ENCODE results near the gene ITIH4. TPM values are rescaled to one million over a fixed set of nuclear protein-coding genes. Genes with fewer than 3 reads are reported as not detected.

The ITIH4 gene
- total RNA-seq, 4 donors from 2014 or later: 1.2 to 7.0 (median 3.4) TPM

GRCh38 chr3:52817860-52818259, 12.6 kb downstream of the ITIH4 start:
- no CpG with 5 or more reads among the region's 7 CpGs for WGBS, 2 donors (ENCODE audit: low coverage in 1 of 2)
- no peak for ATAC-seq
- Histone ChIP-seq H3K27ac (no peak overlapping the region), H3K4me3 (no peak overlapping the region), H3K4me1 (no peaks in the 10 kb centered on the region), H3K36me3 (peaks cover 0 to 16% of the 10 kb centered on the region in 2 donors), H3K27me3 (no peaks in the 10 kb centered on the region), H3K9me3 (no peaks in the 10 kb centered on the region)
- no peak for TF ChIP-seq EP300 (IDR thresholded peaks at IDR 0.05)
- no peak for TF ChIP-seq POLR2A (IDR thresholded peaks at IDR 0.05)
- no peak for TF ChIP-seq POLR2AphosphoS5 (IDR thresholded peaks at IDR 0.05)

GRCh38 chr3:52817221-52817620, 13.3 kb downstream of the ITIH4 start:
- WGBS, 2 donors (ENCODE audit: low coverage in 1 of 2): 96 to 100% methylated on average over 3 of the region's 10 CpGs
- Histone ChIP-seq H3K9me3 (no peaks in the 10 kb centered on the region), H3K4me1 (no peaks in the 10 kb centered on the region), H3K27me3 (no peaks in the 10 kb centered on the region), H3K4me3 (no peak overlapping the region), H3K27ac (no peak overlapping the region), H3K36me3 (peaks cover 0 to 12% of the 10 kb centered on the region in 2 donors)
- no peak for ATAC-seq
- TF ChIP-seq EP300 (IDR thresholded peaks at IDR 0.05) (no peak), CTCF (IDR thresholded peaks at IDR 0.05) (no peak), POLR2AphosphoS5 (IDR thresholded peaks at IDR 0.05) (no peak), POLR2A (IDR thresholded peaks at IDR 0.05) (no peak)

GRCh38 chr3:52816654-52817053, 13.8 kb downstream of the ITIH4 start:
- no peak for ATAC-seq
- Histone ChIP-seq H3K27me3 (no peaks in the 10 kb centered on the region), H3K27ac (no peak overlapping the region), H3K9me3 (no peaks in the 10 kb centered on the region), H3K36me3 (peaks cover 0 to 12% of the 10 kb centered on the region in 2 donors), H3K4me3 (no peak overlapping the region), H3K4me1 (no peaks in the 10 kb centered on the region)
- 83 to 84% methylated on average over 1 to 9 of the region's 10 CpGs for WGBS, 2 donors (ENCODE audit: low coverage in 1 of 2)
- no peak for TF ChIP-seq CTCF (IDR thresholded peaks at IDR 0.05)
- no peak for TF ChIP-seq POLR2A (IDR thresholded peaks at IDR 0.05)
- no peak for TF ChIP-seq POLR2AphosphoS5 (IDR thresholded peaks at IDR 0.05)
- TF ChIP-seq EP300 (IDR thresholded peaks at IDR 0.05): no peak

GRCh38 chr3:52816199-52816598, 14.3 kb downstream of the ITIH4 start:
- TF ChIP-seq CTCF (IDR thresholded peaks at IDR 0.05) (no peak), EP300 (IDR thresholded peaks at IDR 0.05) (no peak), POLR2A (IDR thresholded peaks at IDR 0.05) (no peak), POLR2AphosphoS5 (IDR thresholded peaks at IDR 0.05) (no peak)
- Histone ChIP-seq H3K36me3 (peaks cover 0 to 8% of the 10 kb centered on the region in 2 donors), H3K4me1 (no peaks in the 10 kb centered on the region), H3K27me3 (no peaks in the 10 kb centered on the region), H3K27ac (no peak overlapping the region), H3K9me3 (no peaks in the 10 kb centered on the region), H3K4me3 (no peak overlapping the region)
- WGBS, 2 donors (ENCODE audit: low coverage in 1 of 2): 75 to 87% methylated on average over 2 to 3 of the region's 6 CpGs
- ATAC-seq: no peak

- no peak overlapping the region for H3K4me3 ChIP-seq
- no peak overlapping the region for H3K27ac ChIP-seq
- no CpG with 5 or more reads among the region's 8 CpGs for whole genome bisulfite sequencing, 2 donors (ENCODE audit: low coverage in 1 of 2)
- H3K36me3 ChIP-seq: no peaks in the 10 kb centered on the region
- TF ChIP-seq POLR2AphosphoS5 (IDR thresholded peaks at IDR 0.05) (no peak), CTCF (IDR thresholded peaks at IDR 0.05) (no peak), POLR2A (IDR thresholded peaks at IDR 0.05) (no peak), EP300 (IDR thresholded peaks at IDR 0.05) (no peak)
- no peaks in the 10 kb centered on the region for H3K27me3 ChIP-seq
- H3K4me1 ChIP-seq: no peaks in the 10 kb centered on the region
- no peak for ATAC-seq
- no peaks in the 10 kb centered on the region for H3K9me3 ChIP-seq
These were observed 16.7 kb downstream of the ITIH4 start for GRCh38 chr3:52813810-52814209.
